SU-DHL-6 (cell line): ENCODE results near the gene SERINC2.

Experiments used
- H2AFZ ChIP-seq: fragments of 200-600 bp; sonication (generic); 2 replicates; pipeline ENCODE4 v1.6.1; 2014; ENCODE audit warnings: low read depth, mild to moderate bottlenecking, moderate library complexity, mixed read lengths, antibody characterized with exemption, low read length; ENCODE audit not compliant: severe bottlenecking
- H3F3A ChIP-seq: fragments of 200-600 bp; shearing (Covaris generic); 2 replicates; pipeline ENCODE4 v1.6.0; 2016; ENCODE audit warnings: antibody characterized with exemption, mild to moderate bottlenecking; ENCODE audit not compliant: insufficient read depth
- H3K27ac ChIP-seq: fragments of 200-600 bp; sonication (generic); 2 replicates; pipeline ENCODE4 v1.5.1; 2016; ENCODE audit warnings: low read depth, mild to moderate bottlenecking, low read length, moderate library complexity, mixed read lengths
- H3K27me3 ChIP-seq: fragments of 200-600 bp; sonication (generic), shearing (Covaris generic); 2 replicates; pipeline ENCODE4 v1.6.0; 2014; ENCODE audit warnings: mild to moderate bottlenecking, low read length
- H3K36me3 ChIP-seq: fragments of 200-600 bp; sonication (generic); 2 replicates; pipeline ENCODE4 v1.6.1; 2014; ENCODE audit warnings: mild to moderate bottlenecking, low read length, mixed read lengths
- H3K4me2 ChIP-seq: fragments of 300-600, 200-600 bp; shearing (Covaris generic), sonication (generic); 2 replicates; pipeline ENCODE4 v1.6.0; 2014; ENCODE audit warnings: low read length, low read depth, mild to moderate bottlenecking; ENCODE audit not compliant: poor library complexity, severe bottlenecking
- H3K4me3 ChIP-seq: fragments of 200-600 bp; sonication (generic); 2 replicates; pipeline ENCODE4 v1.5.1; 2014; ENCODE audit warnings: antibody characterized with exemption, low read length, mild to moderate bottlenecking, mixed read lengths; ENCODE audit not compliant: insufficient read depth, poor library complexity, severe bottlenecking
- H3K79me2 ChIP-seq: fragments of 200-600 bp; sonication (generic); 2 replicates; pipeline ENCODE4 v1.6.1; 2014; ENCODE audit warnings: mild to moderate bottlenecking, low read length, moderate library complexity; ENCODE audit not compliant: insufficient read depth
- H3K9ac ChIP-seq: fragments of 200-600 bp; sonication (generic); 2 replicates; pipeline ENCODE4 v1.7.0; 2014; ENCODE audit warnings: mild to moderate bottlenecking, low read length
- H3K9me2 ChIP-seq: fragments of 200-600 bp; sonication (generic); replicated peaks from 2 replicates; pipeline ENCODE4 v1.6.1; 2014; ENCODE audit warnings: low read length; ENCODE audit not compliant: insufficient read depth
- H3K9me3 ChIP-seq: fragments of 200-600 bp; sonication (generic); 2 replicates; pipeline ENCODE4 v1.6.1; 2014; ENCODE audit warnings: low read length, mixed read lengths; ENCODE audit not compliant: insufficient read depth
- H4K20me1 ChIP-seq: fragments of 200-600 bp; sonication (generic); 2 replicates; pipeline ENCODE4 v1.6.1; 2014; ENCODE audit warnings: low read depth, mild to moderate bottlenecking, antibody characterized with exemption, low read length, moderate library complexity, mixed read lengths
- EZH2phosphoT487 ChIP-seq: fragments of 200-600 bp; sonication (generic), shearing (Covaris generic); conservative IDR thresholded peaks from 2 replicates; pipeline ENCODE4 v1.6.1; 2018; ENCODE audit warnings: mild to moderate bottlenecking, antibody characterized with exemption, low read length, moderate library complexity, mixed read lengths
- TF ChIP-seq, protein P1 (sequence below): fragments of 200-600 bp; sonication (generic); IDR thresholded peaks from one replicate; pipeline ENCODE4 v1.5.1; 2017; ENCODE audit warnings: antibody characterized with exemption, mild to moderate bottlenecking, low read length, moderate library complexity; ENCODE audit not compliant: insufficient read depth, poor library complexity, severe bottlenecking

SERINC2 gene

DNA sequence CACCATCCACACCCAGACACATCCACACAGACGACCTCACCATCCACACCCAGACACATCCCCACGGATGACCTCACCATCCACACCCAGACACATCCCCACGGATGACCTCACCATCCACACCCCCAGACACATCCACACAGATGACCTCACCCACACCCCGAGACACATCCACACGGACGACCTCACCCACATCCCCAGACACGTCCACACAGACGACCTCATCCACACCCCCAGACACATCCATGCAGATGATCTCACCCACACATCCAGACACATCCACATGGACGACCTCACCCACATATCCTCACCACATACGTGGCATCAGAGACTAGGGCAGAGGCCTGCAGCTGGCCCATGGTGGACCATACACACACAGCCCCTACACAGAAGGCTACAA, 25.4 kb upstream of the SERINC2 start:
- no peaks in the 10 kb centered on the region for H3K79me2 ChIP-seq
- H3K27me3 ChIP-seq, result no peaks in the 10 kb centered on the region
- no peaks in the 10 kb centered on the region for H4K20me1 ChIP-seq
- H3K9ac ChIP-seq, result no peak overlapping the region
- H3K36me3 ChIP-seq, result no peaks in the 10 kb centered on the region
- no peak overlapping the region for H3K4me2 ChIP-seq
- no peak overlapping the region for H2AFZ ChIP-seq
- no peaks in the 10 kb centered on the region for H3K9me2 ChIP-seq
- no peak overlapping the region for H3K4me3 ChIP-seq
- no peak overlapping the region for H3K27ac ChIP-seq
- TF ChIP-seq, protein P1, sequence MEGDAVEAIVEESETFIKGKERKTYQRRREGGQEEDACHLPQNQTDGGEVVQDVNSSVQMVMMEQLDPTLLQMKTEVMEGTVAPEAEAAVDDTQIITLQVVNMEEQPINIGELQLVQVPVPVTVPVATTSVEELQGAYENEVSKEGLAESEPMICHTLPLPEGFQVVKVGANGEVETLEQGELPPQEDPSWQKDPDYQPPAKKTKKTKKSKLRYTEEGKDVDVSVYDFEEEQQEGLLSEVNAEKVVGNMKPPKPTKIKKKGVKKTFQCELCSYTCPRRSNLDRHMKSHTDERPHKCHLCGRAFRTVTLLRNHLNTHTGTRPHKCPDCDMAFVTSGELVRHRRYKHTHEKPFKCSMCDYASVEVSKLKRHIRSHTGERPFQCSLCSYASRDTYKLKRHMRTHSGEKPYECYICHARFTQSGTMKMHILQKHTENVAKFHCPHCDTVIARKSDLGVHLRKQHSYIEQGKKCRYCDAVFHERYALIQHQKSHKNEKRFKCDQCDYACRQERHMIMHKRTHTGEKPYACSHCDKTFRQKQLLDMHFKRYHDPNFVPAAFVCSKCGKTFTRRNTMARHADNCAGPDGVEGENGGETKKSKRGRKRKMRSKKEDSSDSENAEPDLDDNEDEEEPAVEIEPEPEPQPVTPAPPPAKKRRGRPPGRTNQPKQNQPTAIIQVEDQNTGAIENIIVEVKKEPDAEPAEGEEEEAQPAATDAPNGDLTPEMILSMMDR, result no peak
- TF ChIP-seq EZH2phosphoT487, result no peak
- H3K9me3 ChIP-seq, result no peaks in the 10 kb centered on the region
- no peaks in the 10 kb centered on the region for H3F3A ChIP-seq

DNA sequence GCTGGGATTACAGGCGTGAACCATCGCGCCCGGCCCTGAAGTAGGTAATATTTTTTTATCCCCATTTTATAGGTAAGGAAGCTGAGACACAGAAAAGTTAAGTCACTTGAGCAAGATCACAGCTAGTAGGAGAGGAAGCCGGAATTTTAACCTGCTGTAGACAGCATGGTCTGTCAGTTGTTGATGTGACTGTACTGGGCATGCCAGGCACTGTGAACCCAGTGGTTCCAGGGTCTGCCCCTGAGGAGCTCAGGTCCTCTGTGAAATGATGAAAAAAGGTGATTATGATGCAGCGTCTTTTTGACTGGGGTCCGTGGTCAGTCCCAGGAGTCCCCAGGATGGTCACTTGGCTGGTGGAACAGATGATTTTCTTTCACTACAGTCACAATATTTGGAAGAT, 23.4 kb upstream of the SERINC2 start:
- H3K27me3 ChIP-seq, result no peaks in the 10 kb centered on the region
- TF ChIP-seq EZH2phosphoT487, result no peak
- TF ChIP-seq, protein P1, result no peak
- no peak overlapping the region for H3K9ac ChIP-seq
- H3K27ac ChIP-seq, result no peak overlapping the region
- H3K9me2 ChIP-seq, result no peaks in the 10 kb centered on the region
- no peak overlapping the region for H2AFZ ChIP-seq
- H3K79me2 ChIP-seq, result no peaks in the 10 kb centered on the region
- H3K9me3 ChIP-seq, result no peaks in the 10 kb centered on the region
- H3K4me3 ChIP-seq, result no peak overlapping the region
- no peak overlapping the region for H3K4me2 ChIP-seq
- H4K20me1 ChIP-seq, result no peaks in the 10 kb centered on the region
- no peaks in the 10 kb centered on the region; the same call in 1 of the 2 replicates for H3F3A ChIP-seq
- H3K36me3 ChIP-seq, result no peaks in the 10 kb centered on the region

DNA sequence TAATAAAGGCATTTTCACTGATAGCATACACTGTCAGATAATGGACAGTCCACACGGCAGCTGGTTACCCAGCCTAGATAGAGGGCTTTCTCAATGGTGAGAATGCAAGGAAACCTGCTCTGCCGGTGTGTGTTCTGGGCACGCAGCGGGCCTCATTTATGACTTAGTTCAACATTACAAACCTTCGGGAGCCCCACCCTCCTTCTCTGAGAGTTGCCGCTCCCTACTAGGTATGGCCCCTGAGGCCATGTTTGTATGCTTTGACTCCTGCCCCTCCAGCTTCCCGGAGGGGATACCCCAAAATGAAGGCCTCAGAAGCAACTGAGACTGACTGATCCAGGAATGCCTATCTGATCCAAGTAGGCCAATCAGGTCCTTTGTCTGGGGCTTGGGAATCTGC, 22.9 kb upstream of the SERINC2 start:
- H3K79me2 ChIP-seq, result no peaks in the 10 kb centered on the region
- no peak overlapping the region for H3K27ac ChIP-seq
- no peaks in the 10 kb centered on the region for H3K36me3 ChIP-seq
- H3K9me3 ChIP-seq, result no peaks in the 10 kb centered on the region
- no peaks in the 10 kb centered on the region for H3K27me3 ChIP-seq
- no peak overlapping the region for H3K4me3 ChIP-seq
- H3K9me2 ChIP-seq, result no peaks in the 10 kb centered on the region
- no peaks in the 10 kb centered on the region; the same call in 1 of the 2 replicates for H3F3A ChIP-seq
- no peak for TF ChIP-seq EZH2phosphoT487
- TF ChIP-seq, protein P1, result no peak
- no peaks in the 10 kb centered on the region for H4K20me1 ChIP-seq
- no peak overlapping the region for H2AFZ ChIP-seq
- no peak overlapping the region for H3K9ac ChIP-seq
- no peak overlapping the region for H3K4me2 ChIP-seq

DNA sequence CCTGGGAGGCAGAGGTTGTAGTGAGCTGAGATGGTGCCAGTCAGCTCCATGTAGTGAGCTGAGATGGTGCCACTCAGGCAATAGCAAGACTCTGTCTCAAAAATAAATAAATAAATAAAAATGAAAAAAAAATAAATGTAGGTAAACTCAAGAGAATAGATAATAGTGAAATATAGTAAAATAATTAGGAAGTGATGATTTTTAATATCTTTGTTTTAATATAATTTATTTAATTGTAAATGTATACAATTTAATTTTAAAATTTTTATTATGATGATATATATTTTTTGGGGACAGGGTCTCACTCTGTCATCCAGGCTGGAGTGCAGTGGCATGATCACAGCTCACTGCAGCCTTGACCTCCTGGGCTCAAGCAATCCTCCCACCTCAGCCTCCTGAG, 19.6 kb upstream of the SERINC2 start:
- H3K4me2 ChIP-seq, result no peak overlapping the region
- H3K9me3 ChIP-seq, result no peaks in the 10 kb centered on the region
- H3K9ac ChIP-seq, result no peak overlapping the region
- H4K20me1 ChIP-seq, result no peaks in the 10 kb centered on the region
- no peak overlapping the region for H2AFZ ChIP-seq
- no peak for TF ChIP-seq EZH2phosphoT487
- TF ChIP-seq, protein P1, result no peak
- no peaks in the 10 kb centered on the region for H3K36me3 ChIP-seq
- H3K4me3 ChIP-seq, result no peak overlapping the region
- H3K27ac ChIP-seq, result no peak overlapping the region
- H3K27me3 ChIP-seq, result no peaks in the 10 kb centered on the region
- H3F3A ChIP-seq, result no peaks in the 10 kb centered on the region; the same call in 1 of the 2 replicates
- no peaks in the 10 kb centered on the region for H3K79me2 ChIP-seq
- no peaks in the 10 kb centered on the region for H3K9me2 ChIP-seq
